T-helper 1 cell (primary cell): Measurements from ENCODE around the gene PSMA8.
A peak's percentile ranks its signal among the peaks of the same experiment; 100 is the strongest.
"Not testable (repeated sequence)": the region's sequence is repeated elsewhere in the genome, so short reads cannot be mapped to it uniquely, and the experiment has no call there.

Experiments
- DNase-seq, 5 donors: peaks; one replicate each; pipeline ENCODE4 v3.0.0-alpha.2; 2012 to 2020
- total RNA-seq, 4 donors: gene quantifications; one replicate each; lab custom pipeline; 2026; lab: John Stamatoyannopoulos, UW

PSMA8 gene
- 0 to 0.85 (median 0.39) reads per million in 4 donors for total RNA-seq

GRCh38 chr18:26133652-26134051 is at the start of gene PSMA8:
Gene PSMA8 (plus strand): TSS chr18:26133869. CDS start chr18:26133966, 97 bp downstream.
- DNase-seq: peak; percentile 24 to 66 (median 40)

- DNase-seq: no peak
These were observed 48.6 kb upstream of the PSMA8 start for GRCh38 chr18:26085056-26085455.

GRCh38 chr18:26086959-26087358 is 46.7 kb upstream of the PSMA8 start:
- no peak for DNase-seq

GRCh38 chr18:26088487-26088886 is 45.2 kb upstream of the PSMA8 start:
- DNase-seq: no peak

- DNase-seq: peak in 1 of 5 donors; percentile 36
These were observed 44.2 kb upstream of the PSMA8 start for GRCh38 chr18:26089293-26090129.

GRCh38 chr18:26090130-26091046 is 43.3 kb upstream of the PSMA8 start, which contains the start of gene SS18:
Gene SS18 (minus strand): TSS chr18:26090613. CDS start chr18:26090569, 44 bp downstream.
- peak; percentile 82 to 94 (median 85) for DNase-seq

- no peak for DNase-seq
These were observed 42.5 kb upstream of the PSMA8 start for GRCh38 chr18:26091047-26091630.

- no peak for DNase-seq
These were observed 36.8 kb upstream of the PSMA8 start for GRCh38 chr18:26096852-26097251.

GRCh38 chr18:26097563-26097962 is 36.1 kb upstream of the PSMA8 start:
- no peak for DNase-seq

GRCh38 chr18:26103579-26103978 is 30.1 kb upstream of the PSMA8 start:
- DNase-seq: peak in 2 of 5 donors; percentile 11 to 25

GRCh38 chr18:26104035-26104434 is 29.6 kb upstream of the PSMA8 start:
- no peak for DNase-seq

GRCh38 chr18:26119246-26119645 is 14.4 kb upstream of the PSMA8 start:
- DNase-seq: no peak

GRCh38 chr18:26121476-26121875 is 12.2 kb upstream of the PSMA8 start:
- DNase-seq: no peak

- DNase-seq: not testable (repeated sequence)
These were observed 11.7 kb upstream of the PSMA8 start for GRCh38 chr18:26121994-26122393.

GRCh38 chr18:26127786-26128185 is 5.9 kb upstream of the PSMA8 start:
- no peak for DNase-seq

- DNase-seq: not testable (repeated sequence)
These were observed 5.5 kb upstream of the PSMA8 start for GRCh38 chr18:26128192-26128591.

- DNase-seq: peak in 1 of 5 donors; percentile 1
These were observed 438 bp downstream of the PSMA8 start for GRCh38 chr18:26134107-26134506.

GRCh38 chr18:26135548-26135947 is 1.9 kb downstream of the PSMA8 start:
- DNase-seq: no peak

- DNase-seq: no peak
These were observed 23.7 kb downstream of the PSMA8 start for GRCh38 chr18:26157326-26157725.

GRCh38 chr18:26159353-26159752 is 25.7 kb downstream of the PSMA8 start:
- DNase-seq: no peak

GRCh38 chr18:26164571-26164970 is 30.9 kb downstream of the PSMA8 start:
- no peak for DNase-seq

GRCh38 chr18:26167592-26167991 is 33.9 kb downstream of the PSMA8 start:
- DNase-seq: not testable (repeated sequence)

- no peak for DNase-seq
These were observed 41.8 kb downstream of the PSMA8 start for GRCh38 chr18:26175481-26175880.
